Measurements from ENCODE around the gene SUN2. TPM values are rescaled to one million over a fixed set of nuclear protein-coding genes. Genes with fewer than 3 reads are reported as not detected.

The SUN2 gene
- total RNA-seq, 2 donors from 2014 or later: 142 to 241 TPM

GRCh38 chr22:38734421-38735100 lies 21.2 kb downstream of the SUN2 start:
- Mint-ChIP-seq H3K36me3 (peaks cover 1 to 24% of the 10 kb centered on the region in 2 donors), H3K9me3 (no peaks in the 10 kb centered on the region), H3K27ac (peak overlapping the region; percentile 91 to 95)
- ATAC-seq (no peak), DNase-seq (ENCODE audit: low spot score in 2 of 2) (peak in 1 of 2 donors; percentile 55)

DNA sequence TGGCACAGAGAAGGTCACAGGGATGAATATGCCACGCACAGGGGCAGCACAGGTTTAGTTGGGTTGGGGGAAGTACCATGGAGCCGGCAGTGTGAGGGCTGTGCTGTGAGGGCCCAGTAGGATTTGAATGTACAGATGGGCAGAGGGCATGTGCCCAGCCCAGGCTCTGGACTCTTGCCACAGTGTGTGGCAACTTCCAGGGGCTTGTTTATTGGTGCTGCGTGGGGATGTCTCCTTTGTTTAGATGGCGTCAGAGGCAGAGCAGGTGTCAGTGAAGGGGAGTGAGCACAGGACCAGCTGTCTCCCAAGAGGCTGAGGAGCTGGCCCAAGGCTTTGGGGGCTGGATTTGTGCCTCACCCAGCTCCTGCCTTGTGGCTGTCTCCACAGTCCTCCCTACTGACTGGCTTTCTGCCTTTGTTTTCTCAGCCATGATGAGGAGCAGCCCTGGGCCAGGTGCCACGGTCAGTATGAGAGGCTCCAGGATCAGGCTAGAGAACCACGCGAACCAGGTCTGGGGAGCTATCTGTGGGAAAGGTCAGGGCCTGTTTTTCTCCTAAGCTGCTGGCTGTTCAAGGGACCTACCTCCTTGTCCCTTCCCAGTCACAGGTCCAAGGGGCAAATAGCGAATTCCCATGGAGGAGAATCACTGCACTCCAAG lies 21.9 kb downstream of the SUN2 start:
- ATAC-seq (peak; percentile 9 to 26), DNase-seq (ENCODE audit: low spot score in 2 of 2) (peak in 1 of 2 donors; percentile 55)
- Mint-ChIP-seq H3K9me3 (no peaks in the 10 kb centered on the region), H3K36me3 (peaks cover 0 to 24% of the 10 kb centered on the region in 2 donors), H3K27ac (peak overlapping the region; percentile 91 to 95)

DNA sequence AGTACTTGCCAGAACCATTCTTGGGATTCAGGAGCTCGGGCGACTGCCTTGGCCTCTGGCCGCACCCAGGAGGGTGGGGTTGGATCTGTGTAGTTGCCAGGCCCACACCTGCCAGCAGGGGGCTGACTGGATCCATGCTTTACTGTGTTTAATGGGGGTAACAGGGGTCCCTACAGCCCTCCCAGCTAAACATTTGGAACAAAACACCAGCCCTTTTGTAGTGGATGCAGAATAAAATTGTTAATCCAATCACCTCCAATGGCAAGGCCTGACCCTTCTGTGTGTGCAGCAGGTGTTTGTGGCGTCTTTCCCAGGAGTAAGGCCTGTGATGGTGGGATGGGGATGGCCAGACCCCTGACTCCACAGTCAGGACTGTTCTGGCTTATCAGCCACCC lies 22.5 kb downstream of the SUN2 start:
- no peaks in the 10 kb centered on the region for H3K9me3 Mint-ChIP-seq
- peak overlapping the region; percentile 95 to 97 for H3K27ac Mint-ChIP-seq
- ATAC-seq (peak; percentile 33 to 42), DNase-seq (ENCODE audit: low spot score in 2 of 2) (peak; percentile 60 to 61)
- H3K36me3 Mint-ChIP-seq: peaks cover 0 to 23% of the 10 kb centered on the region in 2 donors

DNA sequence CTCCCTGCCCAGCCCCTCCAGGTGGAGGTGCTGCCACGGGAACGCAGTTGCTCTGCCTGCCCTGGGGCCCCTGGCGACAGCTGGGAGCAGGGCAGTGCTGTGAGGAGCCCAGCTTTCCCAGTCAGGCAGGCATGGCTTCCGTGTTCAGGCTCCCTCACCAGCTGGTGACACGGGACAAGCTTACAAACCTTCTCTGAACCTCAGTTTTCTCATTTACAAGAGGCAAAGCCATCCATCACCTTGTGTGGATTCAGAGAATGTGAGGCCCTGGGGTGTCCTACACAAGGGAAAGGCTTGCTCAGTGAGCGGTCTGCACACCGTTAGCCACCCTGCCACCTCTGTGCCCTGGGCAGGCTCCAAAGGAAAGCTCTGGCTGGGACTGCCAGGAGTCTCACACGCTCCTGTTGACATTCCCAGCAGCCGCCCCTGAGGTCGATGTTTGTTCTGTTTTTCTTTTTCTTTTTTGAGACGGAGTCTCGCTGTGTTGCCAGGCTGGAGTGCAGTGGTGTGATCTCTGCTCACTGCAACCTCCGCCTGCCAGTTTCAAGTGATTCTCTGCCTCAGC lies 23.5 kb downstream of the SUN2 start:
- peak overlapping the region; percentile 94 to 95 for H3K27ac Mint-ChIP-seq
- DNase-seq (ENCODE audit: low spot score in 2 of 2) (peak in 1 of 2 donors; percentile 54), ATAC-seq (no peak)
- peaks cover 0 to 13% of the 10 kb centered on the region in 2 donors for H3K36me3 Mint-ChIP-seq
- H3K9me3 Mint-ChIP-seq: no peaks in the 10 kb centered on the region

- Mint-ChIP-seq H3K27ac (peak overlapping the region; percentile 94 to 95), H3K36me3 (peaks cover 0 to 7% of the 10 kb centered on the region in 2 donors), H3K9me3 (no peaks in the 10 kb centered on the region)
- ATAC-seq (peak; percentile 4), DNase-seq (ENCODE audit: low spot score in 2 of 2) (peak in 1 of 2 donors; percentile 58)
Measured at GRCh38 chr22:38731703-38732161, 24.1 kb downstream of the SUN2 start.

DNA sequence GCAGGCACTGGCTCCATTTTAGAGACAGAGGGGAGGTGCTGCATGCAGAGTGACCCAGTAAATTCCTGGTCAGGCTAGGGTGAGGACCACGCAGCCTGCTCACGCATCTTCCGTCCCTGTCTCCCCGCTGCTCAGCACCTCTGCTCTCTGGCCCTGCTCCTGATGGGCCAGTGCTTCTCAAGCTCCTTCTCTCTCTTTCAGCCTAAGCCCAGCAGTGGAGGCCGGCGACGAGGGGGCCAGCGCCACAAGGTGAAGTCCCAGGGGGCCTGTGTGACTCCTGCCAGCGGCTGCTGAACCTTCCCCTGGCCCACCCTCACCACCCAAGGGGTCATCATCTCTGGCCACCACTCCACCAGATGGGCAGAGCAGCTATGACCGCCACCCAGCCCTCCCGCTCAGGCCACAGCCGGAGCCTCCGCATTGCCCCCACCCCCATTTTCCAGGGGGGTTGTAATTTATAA lies 25.4 kb downstream of the SUN2 start:
- peak in 1 of 2 donors; percentile 55 for DNase-seq (ENCODE audit: low spot score in 2 of 2)
- no peaks in the 10 kb centered on the region for H3K9me3 Mint-ChIP-seq
- peaks cover 2 to 9% of the 10 kb centered on the region in 2 donors for H3K36me3 Mint-ChIP-seq
- no peak for ATAC-seq
- H3K27ac Mint-ChIP-seq: peak overlapping the region; percentile 91 to 95

- DNase-seq (ENCODE audit: low spot score in 2 of 2): peak in 1 of 2 donors; percentile 40
- peak overlapping the region; percentile 91 to 95 for H3K27ac Mint-ChIP-seq
- ATAC-seq: no peak
- no peaks in the 10 kb centered on the region for H3K9me3 Mint-ChIP-seq
- H3K36me3 Mint-ChIP-seq: peaks cover 7 to 14% of the 10 kb centered on the region in 2 donors
Measured at GRCh38 chr22:38729946-38730345, 25.9 kb downstream of the SUN2 start.

DNA sequence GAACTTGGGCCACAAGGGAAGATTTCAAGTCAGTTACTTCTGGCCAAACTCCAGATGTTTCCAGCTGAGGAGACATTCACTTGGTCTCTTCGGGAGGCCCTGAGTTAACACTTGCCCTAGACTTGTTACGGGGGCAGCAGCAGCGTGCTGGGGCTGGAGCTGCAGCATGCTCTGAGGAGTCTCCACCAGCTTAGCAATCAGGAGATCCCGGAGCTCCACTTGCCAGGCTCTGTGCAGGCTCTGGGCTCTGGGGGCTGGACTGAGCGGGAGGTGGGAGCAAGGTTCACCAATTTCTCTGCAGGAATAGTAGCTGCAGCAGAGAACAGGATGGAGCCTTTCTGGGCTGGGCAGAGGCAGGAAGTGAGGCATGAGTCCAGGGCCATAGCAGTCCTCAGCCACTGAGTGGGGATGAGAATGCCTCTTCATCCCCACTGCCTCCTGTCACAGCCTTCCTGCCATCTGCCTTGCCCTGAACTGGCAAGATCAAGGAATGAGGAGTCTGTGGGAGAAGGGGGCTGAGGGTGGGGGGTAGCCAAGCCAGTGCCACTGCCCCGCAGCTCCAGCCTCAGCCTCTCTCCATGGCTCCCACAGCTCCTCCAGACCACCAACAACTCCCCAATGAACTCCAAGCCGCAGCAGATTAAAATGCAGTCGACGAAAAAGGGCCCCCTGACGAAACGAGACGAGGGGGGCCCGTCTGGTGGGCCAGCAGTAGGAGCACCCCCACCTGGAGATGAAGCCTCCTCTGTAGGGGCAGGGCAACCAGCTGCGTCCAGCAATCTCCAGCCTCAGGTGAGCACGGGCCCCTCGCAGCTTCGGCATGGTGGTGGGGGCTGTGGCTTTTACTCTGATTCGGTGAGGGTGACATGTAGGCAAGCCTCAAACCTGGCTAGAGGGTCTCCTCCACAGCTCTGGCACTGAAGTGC lies 26.7 kb downstream of the SUN2 start:
- DNase-seq (ENCODE audit: low spot score in 2 of 2): peak in 1 of 2 donors; percentile 49
- ATAC-seq: no peak
- Mint-ChIP-seq H3K27ac (peak overlapping the region; percentile 82 to 95), H3K9me3 (no peaks in the 10 kb centered on the region), H3K36me3 (peaks cover 10 to 17% of the 10 kb centered on the region in 2 donors)

GRCh38 chr22:38727530-38728451 lies 28.0 kb downstream of the SUN2 start:
- H3K36me3 Mint-ChIP-seq: peaks cover 11 to 19% of the 10 kb centered on the region in 2 donors
- H3K27ac Mint-ChIP-seq: peak overlapping the region in 1 of 2 donors; percentile 95
- no peak for ATAC-seq
- H3K9me3 Mint-ChIP-seq: no peaks in the 10 kb centered on the region
- peak in 1 of 2 donors; percentile 46 for DNase-seq (ENCODE audit: low spot score in 2 of 2)

- Mint-ChIP-seq H3K9me3 (no peaks in the 10 kb centered on the region), H3K36me3 (peaks cover 11 to 19% of the 10 kb centered on the region in 2 donors), H3K27ac (peak overlapping the region; percentile 20 to 44)
- DNase-seq (ENCODE audit: low spot score in 2 of 2): peak in 1 of 2 donors; percentile 51
- ATAC-seq: no peak
Measured at GRCh38 chr22:38727123-38727522, 28.7 kb downstream of the SUN2 start.

DNA sequence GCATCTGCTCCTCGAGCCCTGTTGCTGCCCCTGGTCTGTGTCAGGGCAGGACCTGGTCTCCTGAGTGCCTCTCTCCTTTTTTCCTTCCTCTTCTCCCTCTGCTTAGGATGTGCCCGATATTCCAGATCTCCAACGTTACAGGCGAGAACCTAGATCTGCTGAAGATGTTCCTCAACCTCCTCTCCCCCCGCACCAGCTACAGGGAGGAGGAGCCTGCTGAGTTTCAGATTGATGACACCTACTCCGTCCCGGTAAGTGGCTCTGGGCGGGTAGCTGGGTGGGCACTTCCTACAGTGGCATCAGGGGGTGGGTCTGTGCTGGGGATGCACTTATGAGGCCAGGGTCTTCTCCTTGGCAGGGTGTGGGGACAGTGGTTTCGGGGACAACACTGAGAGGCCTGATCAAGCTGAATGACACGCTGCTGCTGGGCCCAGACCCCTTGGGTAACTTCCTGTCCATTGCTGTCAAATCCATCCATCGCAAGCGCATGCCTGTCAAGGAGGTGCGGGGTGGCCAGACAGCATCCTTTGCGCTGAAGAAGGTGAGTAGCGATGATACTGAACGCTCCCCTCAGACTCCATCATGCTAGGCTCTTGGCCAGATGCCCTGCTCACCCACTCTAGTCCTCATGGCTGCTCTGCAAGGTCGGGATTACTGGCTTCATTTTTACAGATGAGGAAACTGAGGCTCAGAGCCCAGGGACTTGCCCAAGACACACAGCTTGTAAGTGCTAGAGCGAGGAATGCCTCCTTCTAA lies 29.7 kb downstream of the SUN2 start:
- H3K36me3 Mint-ChIP-seq: peaks cover 17 to 25% of the 10 kb centered on the region in 2 donors
- ATAC-seq (no peak), DNase-seq (ENCODE audit: low spot score in 2 of 2) (peak in 1 of 2 donors; percentile 52)
- peak overlapping the region in 1 of 2 donors; percentile 1 for H3K27ac Mint-ChIP-seq
- H3K9me3 Mint-ChIP-seq: no peaks in the 10 kb centered on the region

GRCh38 chr22:38724926-38725571 lies 30.7 kb downstream of the SUN2 start:
- Mint-ChIP-seq H3K27ac (peak overlapping the region; percentile 1 to 84), H3K36me3 (peaks cover 17 to 20% of the 10 kb centered on the region in 2 donors), H3K9me3 (no peaks in the 10 kb centered on the region)
- ATAC-seq: peak; percentile 24 to 50
- DNase-seq (ENCODE audit: low spot score in 2 of 2): peak in 1 of 2 donors; percentile 38

GRCh38 chr22:38724176-38724575 lies 31.6 kb downstream of the SUN2 start:
- Mint-ChIP-seq H3K9me3 (no peaks in the 10 kb centered on the region), H3K36me3 (peaks cover 17 to 19% of the 10 kb centered on the region in 2 donors), H3K27ac (peak overlapping the region in 1 of 2 donors; percentile 55)
- no peak for ATAC-seq
- no peak for DNase-seq (ENCODE audit: low spot score in 2 of 2)

GRCh38 chr22:38721551-38721950 lies 34.2 kb downstream of the SUN2 start:
- DNase-seq (ENCODE audit: low spot score in 2 of 2) (no peak), ATAC-seq (no peak)
- no peaks in the 10 kb centered on the region for H3K9me3 Mint-ChIP-seq
- H3K36me3 Mint-ChIP-seq: peaks cover 17 to 25% of the 10 kb centered on the region in 2 donors
- peak overlapping the region in 1 of 2 donors; percentile 55 for H3K27ac Mint-ChIP-seq

Data from activated naive CD4-positive, alpha-beta T cell treated with anti-CD3 and anti-CD28 coated beads, Interleukin-2, amount 50 U/mL, for 72 hours (primary cell).